ENCODE results near the gene GRAMD4.

- TF ChIP-seq CTCF (IDR thresholded peaks at IDR 0.05) (no peak), POLR2A (IDR thresholded peaks at IDR 0.05) (no peak)
Measured at GRCh38 chr22:46688949-46689348, 68.8 kb downstream of the GRAMD4 start.
